NCI-H446 treated with DMSO at 0.1 percent for 48 hours (cell line): ENCODE results near the gene LRTM2.

Experiments used
- DNase-seq: peaks from one replicate; lab custom pipeline; 2025; lab: John Stamatoyannopoulos, UW

The LRTM2 gene

DNA sequence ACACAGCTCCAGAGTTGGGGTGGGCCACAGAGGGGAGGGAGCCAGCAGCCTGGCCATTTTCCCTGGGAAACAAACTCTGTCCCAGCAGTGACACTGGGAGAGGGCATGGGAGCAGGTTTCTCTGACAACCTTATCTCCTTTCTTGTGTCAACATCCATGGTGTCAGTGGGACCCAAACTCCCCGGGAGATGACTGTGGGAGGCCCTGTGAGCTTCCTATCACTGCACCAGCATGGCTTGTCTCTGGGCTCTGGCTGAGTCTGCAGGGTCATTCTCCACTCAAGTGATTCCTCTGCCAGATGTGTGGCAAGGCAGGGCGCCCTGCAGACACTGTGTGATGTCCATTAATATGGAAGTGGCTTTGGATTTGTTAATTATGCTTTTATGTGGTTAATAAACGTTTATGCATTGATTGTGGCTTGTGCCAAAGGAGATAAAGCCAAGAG is 10.1 kb downstream of the LRTM2 start:
- no peak for DNase-seq

DNA sequence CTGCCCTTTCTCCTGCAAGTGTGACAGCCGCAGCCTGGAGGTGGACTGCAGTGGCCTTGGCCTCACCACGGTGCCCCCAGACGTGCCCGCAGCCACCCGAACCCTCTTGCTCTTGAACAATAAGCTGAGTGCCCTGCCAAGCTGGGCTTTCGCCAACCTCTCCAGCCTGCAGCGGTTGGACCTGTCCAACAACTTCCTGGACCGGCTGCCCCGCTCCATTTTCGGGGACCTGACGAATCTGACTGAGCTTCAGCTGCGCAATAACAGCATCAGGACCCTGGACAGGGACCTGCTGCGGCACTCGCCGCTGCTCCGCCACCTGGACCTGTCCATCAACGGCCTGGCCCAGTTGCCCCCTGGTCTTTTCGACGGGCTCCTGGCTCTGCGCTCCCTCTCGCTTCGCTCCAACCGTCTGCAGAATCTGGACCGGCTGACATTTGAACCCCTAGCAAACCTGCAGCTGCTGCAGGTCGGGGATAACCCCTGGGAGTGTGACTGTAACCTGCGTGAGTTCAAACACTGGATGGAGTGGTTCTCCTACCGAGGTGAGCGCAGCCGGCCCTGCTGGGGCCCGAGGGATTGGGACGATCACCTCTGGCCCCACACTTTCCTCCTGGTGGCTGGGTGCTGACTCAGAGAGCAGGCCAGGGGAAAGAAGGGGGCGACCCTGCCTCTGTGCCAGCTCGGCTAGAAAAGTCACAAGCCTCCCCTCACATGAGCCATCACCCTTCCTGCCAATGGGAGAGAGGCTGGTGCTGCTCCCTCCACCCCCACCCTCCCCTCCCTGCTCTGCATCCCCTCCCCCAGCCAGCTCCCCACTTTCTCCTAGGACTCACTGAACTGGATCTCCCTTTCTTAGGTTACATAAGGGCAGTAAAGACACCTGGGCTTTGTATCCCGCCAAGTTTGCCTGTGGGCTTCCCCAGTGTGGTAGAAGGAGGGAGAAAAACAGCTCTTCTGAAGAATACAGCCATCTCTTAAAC is 10.9 kb downstream of the LRTM2 start:
- no peak for DNase-seq

DNA sequence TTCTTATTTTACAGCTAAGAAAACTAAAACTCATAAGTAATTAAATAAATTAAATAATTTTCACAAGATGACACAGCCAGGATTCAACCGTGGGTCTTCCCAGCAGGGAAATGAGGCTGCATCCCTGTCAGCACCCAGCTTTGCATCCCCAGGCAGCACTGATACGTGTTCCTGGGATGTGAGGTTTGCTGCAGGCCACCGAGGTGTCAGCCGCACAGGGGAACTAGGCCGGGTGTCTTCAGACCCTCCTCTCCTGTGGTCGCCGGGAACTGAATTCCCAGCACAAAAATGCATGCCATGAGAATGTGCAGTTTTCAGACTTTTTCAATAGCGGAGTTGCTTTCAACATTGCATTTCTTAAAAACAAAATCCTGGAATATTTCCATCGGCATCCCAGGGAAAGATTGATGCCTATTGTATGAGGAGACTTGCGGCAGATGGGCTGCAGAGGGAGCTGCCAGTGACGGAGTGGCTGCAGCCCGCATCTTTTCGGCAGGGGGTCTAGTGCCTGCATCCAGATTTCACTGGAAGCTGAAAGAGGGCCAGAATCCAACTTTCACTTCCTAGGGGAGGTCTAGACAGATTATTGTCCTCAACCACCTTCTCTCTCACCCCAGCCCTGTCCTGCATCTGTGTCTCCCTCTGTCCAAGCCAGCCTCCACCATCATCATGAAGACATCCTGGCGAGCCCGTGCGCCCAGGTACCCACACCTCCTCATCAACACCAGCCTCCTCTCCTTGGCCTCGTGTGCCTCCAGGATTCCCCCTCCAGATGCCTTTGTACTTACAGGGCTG is 12.6 kb downstream of the LRTM2 start:
- DNase-seq, result peak; percentile 95

DNA sequence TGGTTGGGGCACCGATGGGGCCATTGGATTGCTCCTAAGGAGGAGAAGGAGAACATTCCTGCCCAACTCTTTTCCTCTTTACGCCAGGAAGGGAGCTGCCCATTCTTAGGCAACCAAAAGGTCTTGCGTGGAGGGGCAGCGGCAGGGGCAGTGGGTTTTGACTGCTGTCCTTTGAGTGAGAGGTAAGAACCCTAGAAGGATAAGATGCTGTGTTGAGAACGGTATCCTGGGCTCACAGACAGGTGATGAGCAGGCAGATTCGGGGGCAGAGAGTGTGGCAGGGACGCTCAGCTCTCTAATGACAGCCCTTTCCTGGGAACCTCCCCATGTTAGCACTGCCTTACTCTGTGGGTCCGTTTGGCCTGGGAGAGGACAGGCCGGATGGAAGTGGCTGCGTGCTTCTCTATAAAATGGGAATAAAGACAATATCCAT is 13.2 kb downstream of the LRTM2 start:
- DNase-seq, result no peak

DNA sequence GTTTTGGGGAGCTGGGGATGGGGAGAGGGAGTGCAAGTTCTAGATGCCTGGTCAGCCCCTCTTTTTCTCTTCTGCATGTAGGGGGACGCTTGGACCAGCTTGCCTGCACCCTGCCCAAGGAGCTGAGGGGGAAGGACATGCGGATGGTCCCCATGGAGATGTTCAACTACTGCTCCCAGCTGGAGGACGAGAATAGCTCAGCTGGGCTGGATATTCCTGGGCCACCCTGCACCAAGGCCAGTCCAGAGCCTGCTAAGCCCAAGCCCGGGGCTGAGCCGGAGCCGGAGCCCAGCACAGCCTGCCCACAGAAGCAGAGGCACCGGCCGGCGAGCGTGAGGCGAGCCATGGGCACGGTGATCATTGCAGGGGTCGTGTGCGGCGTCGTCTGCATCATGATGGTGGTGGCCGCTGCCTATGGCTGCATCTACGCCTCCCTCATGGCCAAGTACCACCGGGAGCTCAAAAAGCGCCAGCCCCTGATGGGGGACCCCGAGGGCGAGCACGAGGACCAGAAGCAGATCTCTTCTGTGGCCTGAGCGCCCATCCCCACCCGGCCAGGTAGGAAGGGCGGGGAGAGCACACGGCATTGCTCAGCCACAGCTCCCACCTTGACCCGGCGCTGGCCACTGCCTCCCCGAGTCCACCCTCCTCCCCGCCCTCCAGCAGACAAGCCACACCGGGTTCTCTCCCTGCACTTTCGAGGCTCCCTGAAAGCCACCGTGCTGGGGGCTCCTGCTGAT is 14.0 kb downstream of the LRTM2 start:
- no peak for DNase-seq

DNA sequence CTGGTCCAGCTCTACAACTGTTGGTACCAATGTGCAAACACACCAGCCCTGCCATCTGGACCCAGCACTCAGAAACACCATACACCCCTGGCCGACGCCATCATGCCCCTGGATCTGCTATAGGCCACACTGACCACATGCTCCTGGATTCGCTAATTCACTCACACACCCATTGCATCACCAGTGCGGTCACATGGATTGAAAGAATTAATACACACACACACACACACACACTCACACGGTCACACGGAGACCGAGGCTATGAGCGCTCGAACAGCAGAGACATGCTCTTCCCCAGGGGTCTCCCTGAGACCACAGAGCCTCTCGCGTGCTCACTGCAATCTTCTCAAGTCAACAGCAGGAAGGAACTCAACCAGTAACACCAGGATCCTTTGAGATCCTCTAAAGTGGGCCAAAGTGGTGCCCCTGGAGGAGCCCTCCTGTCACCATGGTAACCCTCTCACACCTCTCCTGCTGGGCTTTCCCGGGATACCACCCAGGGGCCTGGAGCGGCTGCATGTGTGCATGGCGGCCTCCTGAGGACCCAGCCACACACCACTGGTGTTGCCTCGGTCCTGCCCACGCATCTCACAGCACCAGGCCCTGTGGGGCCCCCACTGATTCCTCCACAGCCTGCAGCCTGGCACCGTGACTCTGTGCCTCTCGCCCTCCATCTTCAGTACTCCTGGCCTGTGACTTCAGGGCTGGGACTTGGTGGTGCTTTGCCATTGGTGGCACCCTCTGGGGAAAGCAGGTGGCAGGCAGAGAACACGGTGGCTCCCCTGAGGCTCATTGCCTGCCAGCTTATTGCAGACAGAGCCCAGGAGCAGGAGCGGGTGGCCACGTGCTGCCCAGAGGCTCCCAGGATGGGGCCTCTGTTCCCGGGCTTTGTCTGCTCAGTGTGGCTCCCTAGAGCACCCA is 15.1 kb downstream of the LRTM2 start:
- no peak for DNase-seq

DNA sequence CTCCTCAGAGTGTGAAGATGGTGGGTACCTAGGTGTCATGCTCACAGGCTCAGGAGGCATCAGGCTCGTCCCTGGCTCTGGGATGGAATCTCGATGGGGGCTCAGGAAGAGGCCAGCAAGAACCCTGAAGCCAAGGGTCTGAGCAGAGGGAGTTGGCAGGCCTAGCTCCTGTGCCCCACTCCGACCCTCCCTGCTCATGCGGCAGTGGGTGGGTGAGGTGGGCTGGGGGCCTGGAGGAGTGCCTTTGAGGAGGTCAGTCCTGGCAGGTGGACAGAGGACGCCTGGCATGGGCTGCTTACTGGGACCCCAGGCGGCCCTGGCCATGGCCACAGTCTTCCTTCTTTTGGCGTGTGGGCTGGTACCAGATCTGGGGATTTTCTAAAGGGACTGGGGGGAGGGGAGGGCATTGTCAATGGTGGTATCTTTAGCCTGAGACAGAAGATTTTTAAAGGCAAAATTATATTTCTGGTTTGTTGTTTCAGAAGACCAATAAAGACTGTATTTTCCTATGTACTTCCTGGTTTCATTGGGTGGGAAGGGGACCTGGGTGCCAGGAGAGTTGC is 16.0 kb downstream of the LRTM2 start:
- no peak for DNase-seq

DNA sequence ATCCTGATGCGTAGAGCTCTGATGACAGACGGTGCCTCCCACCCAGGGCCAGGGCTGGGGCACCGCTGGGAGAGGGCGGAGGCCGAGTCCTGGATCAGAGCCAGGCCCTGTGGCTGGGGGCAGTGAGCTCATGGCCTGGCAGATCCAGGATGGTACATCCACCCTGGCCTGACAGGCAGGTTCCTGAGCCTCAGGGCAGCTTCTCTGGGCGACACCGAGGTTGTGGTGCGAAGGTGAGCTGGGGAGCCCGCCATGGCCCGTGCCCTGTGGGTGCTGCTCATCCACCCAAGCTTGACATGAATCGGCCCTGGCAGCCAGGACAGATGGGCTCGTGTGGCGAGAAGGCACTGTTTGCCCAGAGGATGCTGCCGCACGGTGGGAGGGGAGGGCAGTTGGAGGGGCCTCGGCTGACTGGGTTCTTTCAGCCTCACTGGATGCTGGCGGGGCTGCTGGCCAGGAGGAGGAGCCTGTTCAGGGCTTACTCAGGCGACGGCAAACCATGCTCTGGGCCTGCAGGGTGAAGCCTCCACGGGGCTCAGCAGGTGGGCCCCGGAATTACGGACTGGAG is 16.6 kb downstream of the LRTM2 start:
- DNase-seq, result peak; percentile 98

DNA sequence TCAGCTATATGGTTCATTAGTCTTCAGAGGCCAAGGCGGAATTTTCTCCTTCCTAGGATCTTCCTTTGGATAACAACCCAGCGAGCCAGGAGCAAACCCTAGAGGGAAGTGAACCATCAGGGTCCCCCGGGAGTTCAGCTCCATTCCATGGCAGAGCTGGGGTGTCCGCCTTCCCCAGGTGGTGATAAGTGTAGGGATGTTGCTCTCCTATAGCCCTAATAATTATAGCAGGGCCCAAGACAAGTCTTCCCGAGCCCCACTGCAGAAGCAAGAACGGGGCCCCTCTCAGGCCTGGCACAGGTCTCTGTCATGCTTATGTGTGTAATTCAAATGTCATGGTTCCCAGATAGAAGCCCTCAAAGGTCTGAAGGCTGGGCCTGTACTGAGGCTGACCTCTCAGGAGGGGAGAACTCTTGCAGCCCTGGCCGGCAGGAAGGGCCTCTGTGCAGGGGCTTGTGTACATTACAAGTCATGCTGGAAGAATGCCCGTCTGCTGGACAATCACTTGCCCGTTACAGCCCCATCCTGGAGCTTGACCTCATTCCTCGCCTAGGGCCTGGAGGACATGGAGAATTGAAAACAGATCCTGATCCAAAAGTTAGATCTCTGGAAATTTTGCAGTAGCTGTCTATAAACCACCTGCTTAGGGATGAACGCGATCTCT is 17.3 kb downstream of the LRTM2 start:
- DNase-seq, result no peak

DNA sequence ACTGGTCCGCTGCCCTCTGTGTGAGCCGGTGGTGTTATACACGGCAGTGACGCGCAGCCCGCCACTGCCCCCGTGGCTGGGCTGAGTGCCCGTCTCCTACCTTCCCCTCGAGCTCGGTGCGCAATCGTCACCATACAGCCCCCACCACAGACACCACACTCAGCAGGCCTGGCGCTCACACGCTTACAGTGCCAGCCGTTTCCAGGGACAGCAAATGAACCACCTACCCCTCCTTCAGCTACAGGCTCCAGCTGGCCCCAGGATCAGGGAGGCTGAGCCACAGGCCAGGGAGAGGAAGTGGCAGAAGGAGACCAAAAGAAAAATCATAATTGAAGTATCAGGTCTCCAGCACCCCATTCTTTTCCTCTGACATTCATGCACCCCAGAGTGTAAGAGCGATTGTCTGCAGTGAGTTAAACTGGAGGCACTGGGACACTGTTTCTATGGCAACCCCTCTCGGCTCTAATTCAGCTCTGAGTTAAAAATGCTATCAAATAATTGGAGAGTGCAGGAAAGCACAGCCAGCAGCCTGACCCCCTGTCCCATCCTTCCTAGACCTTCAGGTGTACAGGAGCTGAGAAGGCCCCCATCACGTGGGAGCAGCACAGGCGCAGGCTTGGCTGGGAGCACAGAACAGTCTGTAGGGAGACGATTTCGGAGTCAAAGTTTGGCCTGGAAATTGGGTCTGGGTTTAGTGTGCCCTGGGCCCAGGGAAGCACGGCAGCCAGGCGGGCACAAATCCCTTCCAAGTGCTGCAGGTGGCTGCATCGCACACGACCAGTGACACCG is 18.0 kb downstream of the LRTM2 start:
- peak; percentile 88 for DNase-seq

DNA sequence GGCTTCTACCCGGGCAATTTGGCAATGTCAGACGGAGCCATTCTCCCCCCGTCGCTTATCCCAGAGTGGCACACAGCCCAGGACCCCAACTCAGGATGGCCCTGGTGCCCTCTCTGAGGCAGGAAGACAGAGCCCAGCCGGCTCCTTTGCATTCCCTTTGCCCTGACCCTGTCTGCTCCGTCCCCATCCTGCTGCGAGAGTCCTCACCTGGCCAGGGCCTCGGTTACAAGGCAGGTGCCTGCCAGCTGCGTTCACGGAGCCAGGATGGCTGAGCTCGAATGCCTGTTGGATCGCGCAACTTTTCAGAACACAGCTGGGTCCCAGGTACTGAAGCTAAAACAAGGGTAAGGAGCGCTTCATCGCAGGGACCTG is 18.6 kb downstream of the LRTM2 start:
- no peak for DNase-seq

DNA sequence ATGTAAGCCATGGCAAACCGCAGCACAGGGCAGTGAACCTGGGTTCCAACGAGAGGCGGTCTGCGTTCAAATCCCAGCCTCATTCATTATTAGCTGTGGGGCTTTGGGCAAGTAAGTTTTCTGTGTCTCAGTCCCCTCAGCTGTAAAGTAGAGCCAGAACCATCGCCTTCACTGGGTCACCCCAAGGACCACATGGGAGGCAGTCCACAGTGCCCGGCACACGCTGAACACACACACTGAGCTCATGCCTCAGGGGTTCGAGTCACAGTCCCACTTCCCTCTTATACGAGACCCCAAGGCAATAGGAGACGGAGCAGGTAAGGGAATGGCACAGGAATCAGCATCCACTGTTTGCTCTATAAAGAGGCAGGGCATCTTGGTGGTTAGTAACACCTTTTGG is 19.1 kb downstream of the LRTM2 start:
- no peak for DNase-seq

DNA sequence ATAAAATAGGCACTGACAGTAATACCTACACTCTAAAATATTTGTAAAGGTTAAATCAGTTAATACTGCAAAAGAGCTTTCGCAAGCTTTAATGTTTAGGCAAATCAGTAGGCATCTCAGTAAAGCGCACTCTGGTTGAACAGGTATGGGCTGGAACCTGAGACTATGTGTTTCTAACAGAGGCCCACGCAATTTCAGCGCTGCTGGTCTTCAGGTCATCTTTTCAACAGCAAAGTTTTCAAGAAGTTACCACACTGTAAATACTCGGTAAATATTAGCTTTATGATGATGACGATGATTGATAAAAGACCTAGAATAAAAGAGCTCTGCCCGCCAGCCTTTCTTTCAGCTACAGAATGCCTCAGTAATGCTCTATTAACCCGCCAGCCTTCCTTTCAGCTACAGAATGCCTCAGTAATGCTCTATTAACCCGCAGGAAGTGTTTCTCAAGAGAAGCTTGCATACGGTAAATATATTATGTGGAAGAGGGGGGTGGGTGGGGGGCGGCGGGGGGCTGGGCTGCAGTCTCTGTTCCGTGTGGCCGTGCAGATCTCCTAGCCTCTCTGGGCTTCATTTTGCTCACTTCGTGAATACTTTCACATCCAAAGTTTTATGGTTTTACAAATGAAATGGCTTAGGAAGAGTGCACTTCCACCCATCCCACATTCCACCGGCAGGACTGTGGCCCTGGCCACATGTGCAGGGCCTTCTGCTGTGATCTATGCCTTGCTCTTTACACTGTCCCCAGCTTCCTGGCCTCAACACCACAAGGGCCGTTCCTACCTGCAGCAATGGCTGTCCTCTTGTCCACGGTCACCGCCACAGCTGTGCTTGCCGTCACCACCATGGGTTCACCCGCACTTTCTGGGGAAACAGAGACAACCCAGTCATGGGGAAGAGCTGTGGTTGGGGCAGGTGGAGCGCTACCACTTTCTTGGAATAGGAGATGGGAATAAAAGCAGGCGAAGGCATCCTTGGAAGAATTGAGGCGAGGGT is 19.9 kb downstream of the LRTM2 start:
- no peak for DNase-seq

DNA sequence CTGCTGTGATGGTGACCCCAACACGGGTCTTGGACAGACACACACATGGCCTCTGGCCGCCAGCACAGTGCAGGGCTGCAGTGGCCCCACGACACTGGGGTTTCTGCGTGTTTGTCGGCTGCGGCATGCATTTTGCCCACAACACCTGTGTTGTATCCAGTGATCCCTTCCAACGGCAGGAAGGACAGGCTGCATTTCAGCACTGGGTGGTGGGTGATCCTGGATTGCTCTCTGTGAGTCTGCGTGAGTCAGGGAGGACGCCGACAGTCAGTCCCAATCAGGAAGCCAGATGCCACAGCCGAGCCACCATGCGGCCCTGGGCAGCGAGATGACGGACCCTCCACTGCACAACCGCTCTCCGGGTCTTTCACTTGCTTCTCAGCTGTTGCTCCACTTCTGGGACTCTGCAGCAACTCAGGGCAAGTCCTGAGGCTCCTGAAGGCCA is 20.6 kb downstream of the LRTM2 start:
- no peak for DNase-seq

DNA sequence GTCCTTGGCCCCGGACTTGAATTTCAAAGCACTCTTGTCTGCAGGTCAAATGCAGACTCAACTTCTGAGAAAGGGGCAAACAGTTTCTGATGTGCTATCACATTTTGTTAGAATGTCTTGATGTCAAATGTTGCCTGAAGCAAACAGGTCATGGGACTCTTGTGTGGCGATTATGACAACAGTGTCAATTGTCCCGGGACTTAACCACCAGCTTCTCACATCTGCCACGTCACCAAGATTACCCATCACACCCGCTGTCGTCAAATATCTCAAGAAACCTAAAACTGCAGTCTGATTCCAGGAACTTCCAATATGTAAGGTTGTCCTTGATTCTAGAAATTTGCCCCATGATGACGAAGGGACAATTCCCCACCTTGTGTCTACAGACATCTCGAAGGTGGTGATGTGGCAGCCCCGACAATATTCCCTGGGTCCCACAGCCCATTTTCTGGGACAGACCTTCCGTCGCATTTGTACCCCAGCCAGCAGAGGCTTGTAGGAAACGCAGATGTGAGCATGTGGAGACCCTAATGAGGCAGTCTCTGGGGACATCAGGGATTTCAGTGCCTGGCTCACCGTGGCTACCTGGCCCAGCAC is 21.3 kb downstream of the LRTM2 start:
- no peak for DNase-seq

DNA sequence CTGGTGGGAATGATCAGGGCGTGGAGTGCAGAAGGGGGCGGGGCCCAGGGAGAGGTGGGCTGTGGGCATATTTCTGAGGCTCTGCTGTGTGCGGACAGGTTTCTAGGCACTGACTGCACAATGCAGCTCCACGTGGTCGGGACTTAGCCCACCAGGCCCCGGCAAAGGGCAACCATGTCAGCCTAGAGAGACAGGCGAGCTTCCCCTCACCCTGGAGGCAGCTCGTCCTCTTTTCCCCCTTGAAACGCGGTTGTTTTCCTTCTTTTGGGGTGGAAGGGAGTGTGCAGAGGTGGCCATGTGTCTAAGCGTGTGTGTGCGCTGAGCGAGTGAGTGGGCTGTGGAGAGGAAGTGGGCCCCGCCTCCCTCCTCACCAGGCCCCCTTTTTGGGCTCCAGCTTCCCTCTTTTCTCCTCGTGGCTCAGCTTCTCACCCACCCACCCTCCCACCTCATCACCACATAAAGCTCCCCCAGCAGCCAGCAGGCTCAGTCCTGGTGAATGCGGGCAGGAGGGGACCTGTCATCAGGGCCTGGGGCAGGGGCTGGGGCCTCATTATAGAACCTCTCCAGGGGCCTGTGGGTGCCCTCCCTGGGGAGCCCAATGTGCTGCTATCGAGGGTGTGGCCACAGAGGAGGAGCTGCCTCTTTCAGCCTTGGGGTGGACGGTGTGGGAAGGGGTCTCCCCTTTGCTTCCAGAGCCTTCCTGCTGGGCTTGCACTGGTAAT is 22.0 kb downstream of the LRTM2 start:
- no peak for DNase-seq
